ENCODE measurements around the gene NCS1. TPM values are rescaled to one million over a fixed set of nuclear protein-coding genes. Genes with fewer than 3 reads are reported as not detected.

Gene NCS1
- total and polyA plus RNA-seq, 2 of the 8 experiments (the other 6 are each of a cell fraction or from before 2014, with no cell fraction given) = 34.7 to 47.6 TPM

- H4K5ac ChIP-seq (ENCODE audit: insufficient read length, low read depth, low read length) = no peak overlapping the region
- no peak overlapping the region for H4K8ac ChIP-seq (ENCODE audit: extremely low read depth, insufficient read depth, low read length)
- H2BK12ac ChIP-seq (ENCODE audit: low read depth, low read length) = no peak overlapping the region
- FAIRE-seq (no peak), DNase-seq (ENCODE audit: low read depth in 1 of 2, low spot score in 2 of 2) (no peak)
- H3K14ac ChIP-seq (ENCODE audit: insufficient read length) = no peak overlapping the region
- H3K23ac ChIP-seq (ENCODE audit: insufficient read length) = no peak overlapping the region
- no peaks in the 10 kb centered on the region for H3K79me1 ChIP-seq (ENCODE audit: low read depth, low read length)
- peaks cover 0 to 13% (median 8%) of the 10 kb centered on the region in 4 experiments; a peak in 5 of 7 replicates for H3K4me1 ChIP-seq (replicated peaks in 1 of 4; ENCODE audit: control insufficient read depth in 3 of 4, insufficient read depth in 4 of 4, low read length in 3 of 4)
- no peak overlapping the region for H4K91ac ChIP-seq (replicated peaks; ENCODE audit: insufficient read length, low read length)
- no peak overlapping the region for H2BK20ac ChIP-seq (ENCODE audit: low read length)
- H2BK15ac ChIP-seq (ENCODE audit: low read length) = no peak overlapping the region
- H3K18ac ChIP-seq (ENCODE audit: extremely low read depth, low read length) = no peak overlapping the region
- CTCF ChIA-PET (ENCODE audit: partially characterized antibody) = interaction anchor here (0.7 to 1.6 kb wide), 10 partner anchors 8 to 177 kb away, joined by 3 to 8 read pairs (median 5); no protein-coding TSS in a partner anchor
- no peak overlapping the region for H2BK5ac ChIP-seq (ENCODE audit: low read depth, low read length)
- H3K9ac ChIP-seq (replicated peaks in 1 of 4; ENCODE audit: extremely low read depth in 1 of 4, low read depth in 3 of 4, low read length in 3 of 4) = no peak overlapping the region
- H4K20me1 ChIP-seq (replicated peaks in 1 of 2; ENCODE audit: control insufficient read depth in 1 of 2, insufficient read depth in 2 of 2, low read length in 2 of 2) = no peaks in the 10 kb centered on the region
- H2AFZ ChIP-seq (ENCODE audit: low read length) = no peak overlapping the region
- POLR2A ChIA-PET (ENCODE audit: partially characterized antibody) = interaction anchor here (1.0 to 1.3 kb wide), 2 partner anchors 14 to 19 kb away, joined by 3 read pairs; no protein-coding TSS in a partner anchor
- no peaks in the 10 kb centered on the region for H3K79me2 ChIP-seq (ENCODE audit: control insufficient read depth in 1 of 2, insufficient read depth in 2 of 2, low read length in 2 of 2)
- no peak overlapping the region for H2AK5ac ChIP-seq (ENCODE audit: low read depth, low read length)
- no peak overlapping the region for H2BK120ac ChIP-seq (replicated peaks; ENCODE audit: low read depth, low read length)
- TF ChIP-seq SIRT6 (IDR thresholded peaks at IDR 0.05; ENCODE audit: low read length) (no peak), ASH2L (IDR thresholded peaks at IDR 0.05; ENCODE audit: low read length) (no peak), EP300 (IDR thresholded peaks at IDR 0.05; ENCODE audit: borderline replicate concordance in 1 of 2, low read depth in 2 of 2, low read length in 2 of 2) (no peak), MAFK (IDR thresholded peaks at IDR 0.05; ENCODE audit: low read depth, low read length) (no peak), GTF2F1 (IDR thresholded peaks at IDR 0.05; ENCODE audit: borderline replicate concordance, low read depth, low read length) (no peak), TCF12 (IDR thresholded peaks at IDR 0.05; ENCODE audit: low read depth, low read length) (no peak), HDAC6 (IDR thresholded peaks at IDR 0.05; ENCODE audit: low read depth, low read length) (no peak), E2F6 (IDR thresholded peaks at IDR 0.05) (no peak), SRF (IDR thresholded peaks at IDR 0.05; ENCODE audit: low read depth, low read length) (no peak), POU5F1 (IDR thresholded peaks at IDR 0.05; ENCODE audit: low read depth, low read length) (no peak), SIN3A (conservative IDR thresholded peaks at IDR 0.05 in 1 of 2, IDR thresholded peaks at IDR 0.05 in 1 of 2; ENCODE audit: low read depth in 1 of 2, low read length in 2 of 2) (no peak)
- H3K56ac ChIP-seq (replicated peaks; ENCODE audit: insufficient read length, low read depth, low read length) = no peak overlapping the region
- H3K23me2 ChIP-seq (ENCODE audit: low read depth, low read length) = no peaks in the 10 kb centered on the region
- no peak overlapping the region for H3K27ac ChIP-seq (ENCODE audit: low read depth, low read length)
- H3K36me3 ChIP-seq (ENCODE audit: control insufficient read depth in 2 of 4, insufficient read depth in 4 of 4, low read length in 3 of 4) = 0 out of 8 replicates have a peak, but pooled peaks cover 0 to 3% (median 0%) of the 10 kb centered on the region in 4 experiments
- H3K27me3 ChIP-seq (replicated peaks in 1 of 4; ENCODE audit: control insufficient read depth in 3 of 4, extremely low read depth in 1 of 4, insufficient read depth in 3 of 4, low read length in 3 of 4) = no peaks in the 10 kb centered on the region
- H3K4me3 ChIP-seq (ENCODE audit: extremely low read depth in 1 of 4, insufficient read depth in 2 of 4, low read depth in 3 of 4, low read length in 4 of 4) = no peak overlapping the region
- H3K9me3 ChIP-seq (ENCODE audit: insufficient read depth in 2 of 2, low read depth in 1 of 2, low read length in 1 of 2) = no peaks in the 10 kb centered on the region
- WGBS, 2 experiments (ENCODE audit: extremely low coverage in 1 of 2, insufficient coverage in 1 of 2, insufficient read length in 1 of 2, insufficient replicate concordance in 2 of 2, low coverage in 1 of 2, low lambda C conversion rate in 2 of 2, missing lambda C conversion rate in 1 of 2) = 79% methylated on average over 9 of the region's 10 CpGs; no CpG with 5 or more reads in 1 of the 2 experiments
- H3K4ac ChIP-seq (replicated peaks; ENCODE audit: insufficient read length, low read depth, low read length) = no peak overlapping the region
- H3K4me2 ChIP-seq (ENCODE audit: insufficient read depth in 1 of 2, low read depth in 2 of 2, low read length in 2 of 2) = no peak overlapping the region
Measured at GRCh38 chr9:130284249-130284625, 112.0 kb downstream of the NCS1 start.

All from H1 (cell line).